ENCODE results near the gene KRTAP5-4.
A peak's percentile ranks its signal among the peaks of the same experiment; 100 is the strongest.
"Not testable (repeated sequence)": the region's sequence is repeated elsewhere in the genome, so short reads cannot be mapped to it uniquely, and the experiment has no call there.

The KRTAP5-4 gene

GRCh38 chr11:1604711-1605110 lies 17.2 kb downstream of the KRTAP5-4 start:
- ATAC-seq, result no peak
- H3K9me3 Mint-ChIP-seq, result no peaks in the 10 kb centered on the region
- H3K27ac Mint-ChIP-seq, result no peak overlapping the region
- peaks cover 2% of the 10 kb centered on the region for H3K4me1 Mint-ChIP-seq
- DNase-seq, result no peak
- H3K4me3 Mint-ChIP-seq, result no peak overlapping the region
- no peaks in the 10 kb centered on the region for H3K36me3 Mint-ChIP-seq (ENCODE audit: low read depth)
- H3K27me3 Mint-ChIP-seq, result peaks cover 33% of the 10 kb centered on the region

- Mint-ChIP-seq H3K4me1 (peaks cover 2% of the 10 kb centered on the region), H3K27me3 (peaks cover 33% of the 10 kb centered on the region)
Observed at GRCh38 chr11:1604181-1604580, 17.8 kb downstream of the KRTAP5-4 start.

GRCh38 chr11:1603629-1604028 lies 18.3 kb downstream of the KRTAP5-4 start:
- no peak for ATAC-seq
- no peak overlapping the region for H3K27ac Mint-ChIP-seq
- DNase-seq, result no peak
- H3K36me3 Mint-ChIP-seq (ENCODE audit: low read depth), result no peaks in the 10 kb centered on the region
- no peaks in the 10 kb centered on the region for H3K9me3 Mint-ChIP-seq
- H3K4me3 Mint-ChIP-seq, result no peak overlapping the region
- H3K27me3 Mint-ChIP-seq, result peaks cover 34% of the 10 kb centered on the region
- H3K4me1 Mint-ChIP-seq, result peaks cover 2% of the 10 kb centered on the region

More at GRCh38 chr11:1604181-1604580, 17.8 kb downstream of the KRTAP5-4 start:
- DNase-seq, result no peak
- H3K27ac Mint-ChIP-seq, result no peak overlapping the region
- H3K36me3 Mint-ChIP-seq (ENCODE audit: low read depth), result no peaks in the 10 kb centered on the region
- H3K4me3 Mint-ChIP-seq, result no peak overlapping the region
- H3K9me3 Mint-ChIP-seq, result no peaks in the 10 kb centered on the region
- ATAC-seq, result no peak

- not testable (repeated sequence) for H3K36me3 Mint-ChIP-seq (ENCODE audit: low read depth); H3K4me1 Mint-ChIP-seq; H3K4me3 Mint-ChIP-seq; H3K9me3 Mint-ChIP-seq; ATAC-seq; H3K27ac Mint-ChIP-seq; DNase-seq
- H3K27me3 Mint-ChIP-seq, result peaks cover 36% of the 10 kb centered on the region
Observed at GRCh38 chr11:1601663-1602062, 20.3 kb downstream of the KRTAP5-4 start.

DNA sequence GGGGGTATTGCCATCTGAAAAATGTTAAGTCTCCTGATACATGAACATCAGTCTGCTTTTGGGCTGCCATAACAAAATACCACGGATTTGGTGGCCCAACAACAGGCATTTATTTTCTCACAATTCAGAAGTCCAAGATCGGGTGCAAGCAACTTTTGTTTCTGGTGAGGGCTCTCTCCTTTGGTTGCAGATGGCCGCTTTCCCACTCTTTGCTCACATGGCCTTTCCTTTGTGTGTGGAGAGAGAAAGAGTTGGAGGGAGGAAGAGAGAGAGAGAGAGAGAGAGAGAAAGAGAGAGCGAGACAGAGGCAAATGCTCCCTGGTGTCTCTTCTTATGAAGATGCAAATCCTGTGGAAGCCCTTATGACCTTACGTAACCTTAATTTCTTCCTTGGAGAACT lies 21.3 kb downstream of the KRTAP5-4 start:
- H3K27me3 Mint-ChIP-seq, result peaks cover 36% of the 10 kb centered on the region
- H3K4me1 Mint-ChIP-seq, result no peaks in the 10 kb centered on the region

GRCh38 chr11:1598816-1599215 lies 23.1 kb downstream of the KRTAP5-4 start:
- no peaks in the 10 kb centered on the region for H3K36me3 Mint-ChIP-seq (ENCODE audit: low read depth)
- no peak overlapping the region for H3K27ac Mint-ChIP-seq
- DNase-seq (no peak), ATAC-seq (no peak)
- H3K4me3 Mint-ChIP-seq, result no peak overlapping the region
- no peaks in the 10 kb centered on the region for H3K9me3 Mint-ChIP-seq
- peaks cover 42% of the 10 kb centered on the region for H3K27me3 Mint-ChIP-seq
- peaks cover 2% of the 10 kb centered on the region for H3K4me1 Mint-ChIP-seq

More for the DNA sequence above, 21.3 kb downstream of the KRTAP5-4 start:
- Mint-ChIP-seq H3K36me3 (ENCODE audit: low read depth) (no peaks in the 10 kb centered on the region), H3K9me3 (no peaks in the 10 kb centered on the region), H3K27ac (no peak overlapping the region), H3K4me3 (no peak overlapping the region)
- ATAC-seq (no peak), DNase-seq (no peak)

GRCh38 chr11:1598406-1598805 lies 23.5 kb downstream of the KRTAP5-4 start:
- H3K27me3 Mint-ChIP-seq, result peaks cover 39% of the 10 kb centered on the region
- H3K4me1 Mint-ChIP-seq; H3K36me3 Mint-ChIP-seq (ENCODE audit: low read depth); H3K27ac Mint-ChIP-seq; H3K9me3 Mint-ChIP-seq; H3K4me3 Mint-ChIP-seq; ATAC-seq; DNase-seq: not testable (repeated sequence)

- no peak for ATAC-seq
- Mint-ChIP-seq H3K27me3 (peaks cover 36% of the 10 kb centered on the region), H3K4me3 (no peak within 1 kb of the TSS), H3K36me3 (ENCODE audit: low read depth) (no peaks in the 10 kb centered on the region), H3K27ac (no peak within 1 kb of the TSS), H3K9me3 (no peaks in the 10 kb centered on the region), H3K4me1 (peaks cover 2% of the 10 kb centered on the region)
- no peak for DNase-seq
Observed at GRCh38 chr11:1597994-1598380, 24.0 kb downstream of the KRTAP5-4 start, which contains the start of gene KRTAP5-2. KRTAP5-2 (minus strand) TSS chr11:1598294; CDS start chr11:1598250, 44 bp downstream.

DNA sequence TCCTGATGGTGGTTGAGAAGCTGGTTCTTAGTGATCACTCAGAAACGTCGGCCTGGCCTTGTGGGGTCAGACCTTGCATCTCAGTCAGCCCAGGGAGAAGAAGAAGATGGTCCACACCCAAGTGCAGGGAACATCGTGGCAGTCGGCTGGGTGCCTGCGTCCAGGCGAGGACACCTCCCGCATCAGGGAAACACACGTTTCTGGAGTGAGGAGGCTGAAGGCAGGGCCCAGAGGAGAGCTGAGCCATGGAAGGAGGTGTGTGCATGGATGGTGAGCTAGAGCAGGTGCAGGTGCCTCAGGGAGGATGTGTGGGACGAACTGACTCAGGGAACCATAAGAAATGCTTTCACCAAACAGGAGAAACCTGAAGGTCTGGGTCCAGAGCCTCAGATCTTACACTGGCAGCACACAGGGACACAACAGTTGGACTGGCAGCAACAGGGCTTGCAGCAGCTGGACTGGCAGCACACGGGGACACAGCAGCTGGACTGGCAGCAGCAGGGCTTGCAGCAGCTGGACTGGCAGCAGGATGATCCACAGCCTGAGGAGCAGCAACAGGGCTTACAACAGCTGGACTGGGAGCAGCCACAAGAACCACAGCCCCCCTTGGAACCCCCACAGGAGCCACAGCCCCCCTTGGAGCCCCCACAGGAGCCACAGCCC lies 24.5 kb downstream of the KRTAP5-4 start:
- no peak for DNase-seq

DNA sequence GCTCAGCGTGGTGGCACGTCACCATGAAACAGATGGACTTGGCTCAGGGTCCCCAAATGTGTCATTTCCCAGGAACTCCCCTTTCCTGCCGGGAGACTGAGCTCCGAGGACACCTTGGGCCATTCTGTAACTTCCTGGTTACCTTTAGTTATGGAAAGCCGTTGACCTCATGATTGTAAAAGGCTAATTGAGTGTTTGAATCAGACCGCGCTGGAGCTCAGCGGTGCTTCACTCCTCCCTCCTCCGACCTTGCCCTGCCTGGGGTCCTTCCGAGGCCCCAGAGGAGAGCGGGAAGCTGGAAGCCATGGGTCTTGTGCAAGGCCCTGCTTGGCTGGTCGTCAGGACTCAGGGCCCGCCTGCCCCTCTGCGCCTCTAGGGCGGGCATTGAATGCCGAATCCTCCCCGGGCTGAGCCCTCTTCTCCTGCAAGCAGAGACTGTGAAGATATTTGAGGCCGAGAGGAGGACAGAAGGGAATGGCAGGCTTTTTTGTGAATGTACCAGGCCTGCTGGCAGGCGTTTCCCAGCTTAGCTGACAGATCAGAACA lies 25.3 kb downstream of the KRTAP5-4 start:
- not testable (repeated sequence) for H3K9me3 Mint-ChIP-seq

More for the DNA sequence above, 24.5 kb downstream of the KRTAP5-4 start:
- H3K27me3 Mint-ChIP-seq, result peaks cover 34% of the 10 kb centered on the region
- ATAC-seq, result no peak
- no peak overlapping the region for H3K4me3 Mint-ChIP-seq
- no peaks in the 10 kb centered on the region for H3K9me3 Mint-ChIP-seq
- H3K27ac Mint-ChIP-seq, result no peak overlapping the region
- peaks cover 2% of the 10 kb centered on the region for H3K4me1 Mint-ChIP-seq
- H3K36me3 Mint-ChIP-seq (ENCODE audit: low read depth), result no peaks in the 10 kb centered on the region

GRCh38 chr11:1595994-1596575 lies 25.9 kb downstream of the KRTAP5-4 start:
- not testable (repeated sequence) for DNase-seq; H3K9me3 Mint-ChIP-seq; H3K4me3 Mint-ChIP-seq; H3K4me1 Mint-ChIP-seq; H3K27ac Mint-ChIP-seq; H3K36me3 Mint-ChIP-seq (ENCODE audit: low read depth); ATAC-seq
- H3K27me3 Mint-ChIP-seq, result peaks cover 30% of the 10 kb centered on the region

More for the DNA sequence above, 25.3 kb downstream of the KRTAP5-4 start:
- not testable (repeated sequence) for H3K4me3 Mint-ChIP-seq; H3K27ac Mint-ChIP-seq; DNase-seq; H3K36me3 Mint-ChIP-seq (ENCODE audit: low read depth); ATAC-seq; H3K4me1 Mint-ChIP-seq
- peaks cover 30% of the 10 kb centered on the region for H3K27me3 Mint-ChIP-seq

GRCh38 chr11:1592628-1593027 lies 29.3 kb downstream of the KRTAP5-4 start:
- Mint-ChIP-seq H3K9me3 (no peaks in the 10 kb centered on the region), H3K27ac (no peak overlapping the region), H3K27me3 (peaks cover 30% of the 10 kb centered on the region), H3K4me3 (no peak overlapping the region), H3K36me3 (ENCODE audit: low read depth) (peaks cover 1% of the 10 kb centered on the region), H3K4me1 (peaks cover 13% of the 10 kb centered on the region)
- DNase-seq (no peak), ATAC-seq (no peak)

DNA sequence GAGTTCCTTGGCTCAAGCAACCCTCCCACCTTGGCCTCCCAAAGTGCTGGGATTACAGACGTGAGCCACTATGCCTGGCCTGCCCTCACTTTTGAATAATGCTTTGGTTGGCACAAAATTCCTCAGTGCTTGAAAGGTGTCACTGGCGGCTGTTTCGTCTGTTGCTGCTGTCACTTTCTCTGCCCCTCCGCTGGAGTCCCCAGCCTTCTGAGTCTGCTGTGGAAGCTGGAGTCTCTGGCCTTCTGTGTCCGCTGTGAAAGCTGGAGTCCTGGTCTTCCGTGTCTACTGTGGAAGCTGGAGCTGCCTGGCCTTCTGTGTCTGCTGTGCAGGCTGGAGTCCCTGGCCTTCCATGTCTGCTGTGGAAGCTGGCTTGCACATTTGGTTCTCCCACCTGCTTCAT lies 31.9 kb downstream of the KRTAP5-4 start:
- ATAC-seq (no peak), DNase-seq (no peak)
- H3K27me3 Mint-ChIP-seq, result peaks cover 17% of the 10 kb centered on the region
- H3K4me1 Mint-ChIP-seq, result peaks cover 16% of the 10 kb centered on the region
- peaks cover 1% of the 10 kb centered on the region for H3K36me3 Mint-ChIP-seq (ENCODE audit: low read depth)
- no peak overlapping the region for H3K4me3 Mint-ChIP-seq
- H3K9me3 Mint-ChIP-seq, result no peaks in the 10 kb centered on the region
- H3K27ac Mint-ChIP-seq, result no peak overlapping the region

DNA sequence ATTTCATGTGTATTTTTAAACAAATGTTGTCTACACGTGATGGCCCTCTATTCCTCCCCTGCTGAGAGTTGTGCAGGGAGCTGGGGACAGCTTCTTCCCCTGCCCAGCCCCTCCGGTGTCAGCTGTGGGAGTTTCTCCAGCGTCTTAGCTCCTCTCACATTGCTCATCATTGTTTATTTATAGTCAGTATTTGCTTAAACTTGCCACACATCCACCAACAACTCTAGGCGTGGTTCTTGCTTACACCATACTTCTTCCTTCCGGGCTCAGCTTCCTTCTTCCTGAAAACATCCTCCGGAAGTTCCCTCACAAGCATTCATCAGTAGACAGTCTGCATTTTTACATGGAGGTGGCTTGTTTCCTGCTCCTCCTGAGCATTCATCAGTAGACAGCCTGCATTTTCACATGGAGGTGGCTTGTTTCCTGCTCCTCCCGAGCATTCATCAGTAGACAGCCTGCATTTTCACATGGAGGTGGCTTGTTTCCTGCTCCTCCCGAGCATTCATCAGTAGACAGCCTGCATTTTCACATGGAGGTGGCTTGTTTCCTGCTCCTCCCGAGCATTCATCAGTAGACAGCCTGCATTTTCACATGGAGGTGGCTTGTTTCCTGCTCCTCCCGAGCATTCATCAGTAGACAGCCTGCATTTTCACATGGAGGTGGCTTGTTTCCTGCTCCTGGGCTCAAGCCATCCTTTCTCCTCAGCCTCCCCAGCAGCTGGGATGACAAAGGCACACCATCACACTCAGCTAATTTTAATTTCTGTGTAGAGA lies 32.6 kb downstream of the KRTAP5-4 start:
- Mint-ChIP-seq H3K4me3 (peak overlapping the region; percentile 8), H3K27ac (peak overlapping the region; percentile 70), H3K27me3 (peaks cover 16% of the 10 kb centered on the region), H3K4me1 (peaks cover 16% of the 10 kb centered on the region)
- not testable (repeated sequence) for H3K36me3 Mint-ChIP-seq (ENCODE audit: low read depth); H3K9me3 Mint-ChIP-seq; DNase-seq; ATAC-seq

All from activated naive CD8-positive, alpha-beta T cell treated with anti-CD3 and anti-CD28 coated beads, Interleukin-2, amount 50 U/mL, for 24 hours (primary cell).